NCI-H1105 treated with DMSO at 0.1 percent for 48 hours (cell line): ENCODE results near the gene VIM.

Experiments used
- DNase-seq: peaks from one replicate; lab custom pipeline; 2025; lab: John Stamatoyannopoulos, UW

The VIM gene

GRCh38 chr10:17228091-17229015 is at the start of gene VIM:
Gene VIM (plus strand): TSS chr10:17228241. CDS start chr10:17229423, 1,182 bp downstream.
- DNase-seq = no peak

- no peak for DNase-seq
Observed at GRCh38 chr10:17179002-17179401, 49.0 kb upstream of the VIM start.

- DNase-seq = no peak
Observed at GRCh38 chr10:17181110-17181509, 46.9 kb upstream of the VIM start.

GRCh38 chr10:17181751-17182150 is 46.3 kb upstream of the VIM start:
- peak; percentile 32 for DNase-seq

GRCh38 chr10:17183110-17183509 is 44.9 kb upstream of the VIM start:
- no peak for DNase-seq

- DNase-seq = no peak
Observed at GRCh38 chr10:17185873-17186272, 42.2 kb upstream of the VIM start.

- no peak for DNase-seq
Observed at GRCh38 chr10:17188644-17189172, 39.3 kb upstream of the VIM start.

- DNase-seq = no peak
Observed at GRCh38 chr10:17190602-17191001, 37.4 kb upstream of the VIM start.

- no peak for DNase-seq
Observed at GRCh38 chr10:17195083-17195482, 33.0 kb upstream of the VIM start.

GRCh38 chr10:17196045-17196444 is 32.0 kb upstream of the VIM start:
- DNase-seq = no peak

GRCh38 chr10:17196573-17196972 is 31.5 kb upstream of the VIM start:
- no peak for DNase-seq

- peak; percentile 2 for DNase-seq
Observed at GRCh38 chr10:17199351-17199804, 28.7 kb upstream of the VIM start.

GRCh38 chr10:17200001-17200911 is 27.8 kb upstream of the VIM start:
- no peak for DNase-seq

GRCh38 chr10:17200912-17201793 is 26.9 kb upstream of the VIM start, which contains the start of gene TRDMT1:
Gene TRDMT1 (minus strand): TSS chr10:17201672. CDS start chr10:17201634, 38 bp downstream.
- peak; percentile 78 for DNase-seq

GRCh38 chr10:17201794-17202116 is 26.3 kb upstream of the VIM start:
- no peak for DNase-seq

GRCh38 chr10:17202506-17202905 is 25.5 kb upstream of the VIM start:
- DNase-seq = no peak

- DNase-seq = no peak
Observed at GRCh38 chr10:17202999-17203398, 25.0 kb upstream of the VIM start.

GRCh38 chr10:17203416-17203815 is 24.6 kb upstream of the VIM start:
- DNase-seq = no peak

- no peak for DNase-seq
Observed at GRCh38 chr10:17206210-17206709, 21.8 kb upstream of the VIM start.

GRCh38 chr10:17208476-17208875 is 19.6 kb upstream of the VIM start:
- DNase-seq = no peak

- no peak for DNase-seq
Observed at GRCh38 chr10:17209302-17209701, 18.7 kb upstream of the VIM start.
